Loucy (cell line): ENCODE measurements around the gene PPP2R2B.

Source experiments
- H2AFZ ChIP-seq: fragments of 200-600 bp; sonication (generic); 2 replicates; pipeline ENCODE4 v1.6.0; 2016; ENCODE audit warnings: antibody characterized with exemption, mild to moderate bottlenecking, low read length, moderate library complexity
- H3F3A ChIP-seq: fragments of 200-600 bp; 2 replicates; pipeline ENCODE4 v1.6.0; 2016; ENCODE audit warnings: antibody characterized with exemption, low read depth, mild to moderate bottlenecking
- H3K27me3 ChIP-seq: fragments of 200-600 bp; sonication (generic); 2 replicates; pipeline ENCODE4 v1.6.1; 2014; ENCODE audit warnings: low read length, mild to moderate bottlenecking; ENCODE audit not compliant: insufficient read depth, poor library complexity, severe bottlenecking
- H3K36me3 ChIP-seq: fragments of 200-600 bp; sonication (generic); 2 replicates; pipeline ENCODE4 v1.6.1; 2016; ENCODE audit warnings: low read length; ENCODE audit not compliant: insufficient read depth
- H3K4me1 ChIP-seq: fragments of 200-600 bp; sonication (generic); 2 replicates; pipeline ENCODE4 v1.5.1; 2014; ENCODE audit warnings: low read length, mild to moderate bottlenecking; ENCODE audit not compliant: insufficient read depth, poor library complexity, severe bottlenecking
- H3K4me2 ChIP-seq: fragments of 200-600 bp; sonication (generic); 2 replicates; pipeline ENCODE4 v1.6.0; 2014; ENCODE audit warnings: antibody characterized with exemption, low read length, low read depth, mild to moderate bottlenecking; ENCODE audit not compliant: poor library complexity, severe bottlenecking
- H3K4me3 ChIP-seq: fragments of 200-600 bp; sonication (generic); 2 replicates; pipeline ENCODE4 v1.5.1; 2014; ENCODE audit warnings: low read length, mild to moderate bottlenecking, mixed read lengths; ENCODE audit not compliant: poor library complexity, severe bottlenecking
- H3K79me2 ChIP-seq: fragments of 200-600 bp; sonication (generic); 2 replicates; pipeline ENCODE4 v1.6.1; 2014; ENCODE audit warnings: low read length; ENCODE audit not compliant: insufficient read depth
- H3K9ac ChIP-seq: fragments of 200-600 bp; sonication (generic); 2 replicates; pipeline ENCODE4 v1.6.0; 2014; ENCODE audit warnings: mild to moderate bottlenecking, low read depth, low read length, moderate library complexity; ENCODE audit not compliant: poor library complexity, severe bottlenecking
- H3K9me2 ChIP-seq: fragments of 200-600 bp; sonication (generic); replicated peaks from 2 replicates; pipeline ENCODE4 v1.6.1; 2016; ENCODE audit warnings: low read depth, low read length, mixed read lengths
- H3K9me3 ChIP-seq: fragments of 200-600 bp; sonication (generic); 2 replicates; pipeline ENCODE4 v1.6.1; 2014; ENCODE audit warnings: mild to moderate bottlenecking, antibody characterized with exemption, low read length, low read depth; ENCODE audit not compliant: insufficient read depth
- H4K20me1 ChIP-seq: fragments of 200-600 bp; sonication (generic); 2 replicates; pipeline ENCODE4 v1.6.0; 2014; ENCODE audit warnings: antibody characterized with exemption, low read length, mild to moderate bottlenecking; ENCODE audit not compliant: insufficient read depth, poor library complexity, severe bottlenecking
- CTCF ChIP-seq: fragments of 200-600 bp; sonication (generic); conservative IDR thresholded peaks from 2 replicates; pipeline ENCODE4 v1.5.1; 2014; ENCODE audit warnings: mild to moderate bottlenecking, antibody characterized with exemption, low read length
- EZH2phosphoT487 ChIP-seq: fragments of 200-600 bp; IDR thresholded peaks from 2 replicates; pipeline ENCODE4 v1.6.1; 2018; ENCODE audit warnings: antibody characterized with exemption, mild to moderate bottlenecking, moderate library complexity, borderline replicate concordance

The PPP2R2B gene

GRCh38 chr5:146791471-146791870, 87.1 kb downstream of the PPP2R2B start:
- Histone ChIP-seq H3K4me3 (no peak overlapping the region), H3K9me2 (no peaks in the 10 kb centered on the region), H3K4me2 (no peak overlapping the region), H3F3A (no peaks in the 10 kb centered on the region), H3K36me3 (no peaks in the 10 kb centered on the region), H3K27me3 (no peaks in the 10 kb centered on the region), H3K79me2 (no peaks in the 10 kb centered on the region), H2AFZ (no peak overlapping the region), H3K9ac (no peak overlapping the region), H3K4me1 (no peaks in the 10 kb centered on the region), H3K9me3 (no peaks in the 10 kb centered on the region), H4K20me1 (no peaks in the 10 kb centered on the region)
- no peak for TF ChIP-seq CTCF

GRCh38 chr5:146789712-146790653, 88.6 kb downstream of the PPP2R2B start:
- no peak overlapping the region for H3K4me2 ChIP-seq

GRCh38 chr5:146788898-146789297, 89.7 kb downstream of the PPP2R2B start:
- no peaks in the 10 kb centered on the region for H4K20me1 ChIP-seq
- H3K4me1 ChIP-seq = no peaks in the 10 kb centered on the region
- no peaks in the 10 kb centered on the region for H3K9me3 ChIP-seq
- no peaks in the 10 kb centered on the region for H3K27me3 ChIP-seq
- H3K36me3 ChIP-seq = no peaks in the 10 kb centered on the region
- H3K79me2 ChIP-seq = no peaks in the 10 kb centered on the region
- TF ChIP-seq EZH2phosphoT487 (no peak), CTCF (no peak)
- no peaks in the 10 kb centered on the region for H3K9me2 ChIP-seq
- H3K9ac ChIP-seq = no peak overlapping the region
- H3K4me3 ChIP-seq = no peak overlapping the region
- H2AFZ ChIP-seq = no peak overlapping the region
- H3K4me2 ChIP-seq = no peak overlapping the region
- no peaks in the 10 kb centered on the region for H3F3A ChIP-seq

More at GRCh38 chr5:146789712-146790653, 88.6 kb downstream of the PPP2R2B start:
- Histone ChIP-seq H2AFZ (no peak overlapping the region), H4K20me1 (no peaks in the 10 kb centered on the region), H3K4me3 (no peak overlapping the region), H3K9me2 (no peaks in the 10 kb centered on the region), H3K4me1 (no peaks in the 10 kb centered on the region), H3F3A (no peaks in the 10 kb centered on the region), H3K27me3 (no peaks in the 10 kb centered on the region), H3K9me3 (no peaks in the 10 kb centered on the region), H3K36me3 (no peaks in the 10 kb centered on the region), H3K9ac (no peak overlapping the region), H3K79me2 (no peaks in the 10 kb centered on the region)
- TF ChIP-seq CTCF = no peak
